Stromal cell of bone marrow (primary cell): ENCODE data around the gene POSTN.
"Not testable (repeated sequence)": the region's sequence is repeated elsewhere in the genome, so short reads cannot be mapped to it uniquely, and the experiment has no call there.

Source experiments
- DNase-seq: peaks from one replicate; pipeline ENCODE4 v3.0.0-alpha.2; 2012; ENCODE audit warnings: low read depth

POSTN gene

GRCh38 chr13:37595162-37595561 lies 3.4 kb downstream of the POSTN start:
- DNase-seq, result no peak

- no peak for DNase-seq
Observed at GRCh38 chr13:37594550-37594949, 4.0 kb downstream of the POSTN start.

GRCh38 chr13:37589381-37589780 lies 9.2 kb downstream of the POSTN start:
- not testable (repeated sequence) for DNase-seq

- no peak for DNase-seq
Observed at GRCh38 chr13:37587236-37587635, 11.3 kb downstream of the POSTN start.

DNA sequence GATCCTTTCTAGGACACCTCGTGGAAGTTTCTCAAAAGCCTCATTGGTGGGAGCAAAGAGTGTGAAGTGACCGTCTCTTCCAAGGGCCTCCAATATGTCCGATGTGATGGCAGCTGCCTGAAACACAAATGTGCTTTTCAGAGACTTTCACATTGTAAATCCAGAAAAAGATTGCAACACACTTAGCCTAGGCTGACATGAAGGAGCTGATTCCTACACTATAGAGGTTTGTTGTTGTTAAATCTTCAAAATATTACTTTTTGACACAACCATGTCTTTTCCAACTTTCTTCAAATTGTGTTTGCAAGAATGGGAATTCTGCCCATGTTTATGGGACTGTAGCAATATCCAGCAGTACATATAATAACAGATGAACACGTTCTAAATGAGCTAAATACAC lies 12.4 kb downstream of the POSTN start:
- no peak for DNase-seq

- DNase-seq, result no peak
Observed at GRCh38 chr13:37585541-37585940, 13.0 kb downstream of the POSTN start.

DNA sequence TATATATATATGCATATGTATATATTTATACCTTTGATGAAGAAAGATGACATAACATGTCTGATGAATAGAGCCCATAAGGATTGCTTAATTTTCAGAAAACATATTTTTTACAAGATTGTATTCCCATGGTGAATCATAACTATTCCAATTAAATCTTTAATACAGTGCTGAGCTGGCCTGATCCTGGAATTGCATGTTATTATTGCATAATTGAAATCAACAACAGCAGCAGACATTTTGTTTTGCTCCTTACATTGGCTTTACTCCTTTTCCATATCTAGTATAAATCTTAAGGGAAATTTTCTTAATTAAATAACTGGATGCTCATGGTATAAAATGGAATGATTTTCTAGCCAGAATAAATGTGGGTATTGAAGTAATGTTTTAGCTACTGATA lies 22.0 kb downstream of the POSTN start:
- DNase-seq, result no peak

GRCh38 chr13:37565425-37565824 lies 33.1 kb downstream of the POSTN start:
- no peak for DNase-seq

DNA sequence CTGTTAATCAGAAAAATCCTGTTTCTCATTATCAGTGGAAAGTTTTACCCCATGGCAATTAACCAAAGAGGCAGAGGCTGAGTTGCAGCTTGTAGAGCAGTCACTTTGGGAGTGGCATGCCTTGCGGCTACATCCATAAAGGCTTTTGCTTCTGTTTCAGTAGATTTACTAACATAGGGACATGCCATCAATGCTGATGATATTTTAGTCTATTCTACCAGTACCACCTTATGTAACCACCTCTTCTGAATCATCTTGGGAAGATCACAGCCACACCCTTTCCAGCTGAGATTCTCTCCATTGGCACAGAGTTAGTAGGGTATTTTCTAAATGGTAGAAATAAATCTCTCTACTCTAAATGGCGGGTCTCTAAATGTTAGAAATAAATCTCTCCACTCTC lies 37.5 kb downstream of the POSTN start:
- no peak for DNase-seq

- no peak for DNase-seq
Observed at GRCh38 chr13:37560526-37560925, 38.0 kb downstream of the POSTN start.

DNA sequence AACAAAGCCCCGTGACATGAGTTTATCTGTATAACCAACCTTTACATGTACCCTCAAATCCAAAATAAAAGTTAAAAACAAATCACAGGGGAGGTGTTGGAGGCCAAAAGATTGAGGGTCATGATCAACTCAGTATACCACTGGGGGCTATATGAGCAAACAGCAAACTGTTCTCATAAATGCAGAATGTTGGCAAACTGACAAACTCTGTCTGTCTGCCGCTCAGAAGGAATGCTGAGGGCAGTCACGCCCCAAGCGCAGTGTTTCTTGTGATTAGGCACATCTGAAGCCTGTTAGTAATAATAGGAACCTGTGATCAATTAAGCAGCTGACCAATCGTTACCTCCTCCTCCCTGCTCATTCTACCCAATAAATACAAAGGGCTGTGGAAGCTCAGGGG lies 39.8 kb downstream of the POSTN start:
- DNase-seq, result not testable (repeated sequence)

GRCh38 chr13:37546087-37546486 lies 52.5 kb downstream of the POSTN start:
- DNase-seq, result no peak

DNA sequence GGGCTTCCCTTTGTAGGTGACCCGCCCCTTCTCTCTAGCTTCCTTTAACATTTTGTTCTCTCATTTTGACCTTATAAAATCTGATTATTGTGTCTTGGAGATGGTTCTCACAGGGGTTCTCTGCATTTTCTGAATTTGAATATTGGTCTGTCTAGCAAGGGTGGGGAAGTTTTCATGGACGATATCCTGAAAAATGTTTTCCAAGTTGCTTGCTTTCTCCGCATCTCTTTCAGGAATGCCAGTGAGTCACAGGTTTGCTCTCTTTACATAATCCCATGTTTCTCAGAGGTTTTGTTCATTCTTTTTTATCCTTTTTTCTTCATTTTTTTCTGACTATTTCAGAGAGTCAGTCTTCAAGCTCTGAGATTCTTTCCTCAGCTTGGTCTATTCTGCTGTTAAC lies 53.6 kb downstream of the POSTN start:
- DNase-seq, result no peak

- peak; percentile 47 for DNase-seq
Observed at GRCh38 chr13:37539976-37540605, 58.5 kb downstream of the POSTN start.

DNA sequence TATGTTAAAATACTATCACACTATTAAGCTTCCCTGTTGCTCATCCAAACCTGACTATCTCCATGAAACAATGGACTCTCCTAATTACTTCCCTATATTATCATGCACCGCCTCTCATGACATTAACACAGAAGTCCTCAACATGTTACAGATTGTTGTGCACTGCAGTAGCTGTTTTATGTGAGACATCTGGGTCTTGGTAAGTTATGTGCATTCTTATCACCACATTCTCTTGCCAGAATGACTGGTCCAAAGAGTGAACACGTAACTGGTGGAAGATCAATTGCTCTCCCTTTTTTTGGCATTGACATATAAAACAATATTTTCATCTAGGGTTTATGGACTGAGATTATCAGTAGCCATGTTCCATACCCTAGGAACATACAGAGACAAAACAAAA lies 59.4 kb downstream of the POSTN start:
- DNase-seq, result no peak

DNA sequence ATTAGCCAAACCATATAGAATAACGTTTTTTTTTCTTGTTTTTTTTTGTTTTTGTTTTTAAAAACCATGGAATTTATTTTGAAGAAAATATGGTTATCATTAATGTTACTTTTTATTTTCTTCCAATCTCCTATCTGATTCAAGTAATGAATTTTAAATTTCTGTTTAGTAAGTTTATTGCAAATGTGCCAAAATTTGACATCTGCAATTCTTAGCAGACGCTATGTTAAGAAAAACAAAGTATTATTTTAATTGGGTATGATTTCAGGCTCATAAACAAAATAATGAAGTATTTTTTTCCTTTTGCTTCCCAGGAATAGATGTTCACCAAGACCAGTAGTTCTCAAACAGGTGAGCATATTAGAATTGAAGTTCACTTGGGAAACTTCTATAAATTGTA lies 63.1 kb downstream of the POSTN start:
- no peak for DNase-seq

- no peak for DNase-seq
Observed at GRCh38 chr13:37534676-37535075, 63.9 kb downstream of the POSTN start.

DNA sequence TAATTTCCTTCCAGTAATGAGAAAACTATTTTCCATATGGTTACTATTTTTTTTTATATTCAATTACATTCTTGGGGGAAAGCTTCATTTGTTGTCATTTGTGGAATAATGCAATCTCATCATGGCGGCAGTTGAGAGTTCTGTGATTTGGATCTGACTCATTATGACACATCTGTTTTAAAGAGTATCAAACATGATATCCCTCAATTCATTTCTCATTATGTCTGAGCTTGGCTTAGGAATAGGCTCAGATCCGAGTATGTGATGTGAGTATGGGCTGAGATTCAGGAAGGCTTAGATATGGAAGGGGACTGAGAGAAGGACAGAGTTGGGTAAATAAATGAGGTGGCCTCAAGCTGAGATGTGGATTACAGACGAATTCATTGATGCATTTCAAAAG lies 64.4 kb downstream of the POSTN start:
- DNase-seq, result peak; percentile 84

- DNase-seq, result peak; percentile 42
Observed at GRCh38 chr13:37531049-37531448, 67.5 kb downstream of the POSTN start.

DNA sequence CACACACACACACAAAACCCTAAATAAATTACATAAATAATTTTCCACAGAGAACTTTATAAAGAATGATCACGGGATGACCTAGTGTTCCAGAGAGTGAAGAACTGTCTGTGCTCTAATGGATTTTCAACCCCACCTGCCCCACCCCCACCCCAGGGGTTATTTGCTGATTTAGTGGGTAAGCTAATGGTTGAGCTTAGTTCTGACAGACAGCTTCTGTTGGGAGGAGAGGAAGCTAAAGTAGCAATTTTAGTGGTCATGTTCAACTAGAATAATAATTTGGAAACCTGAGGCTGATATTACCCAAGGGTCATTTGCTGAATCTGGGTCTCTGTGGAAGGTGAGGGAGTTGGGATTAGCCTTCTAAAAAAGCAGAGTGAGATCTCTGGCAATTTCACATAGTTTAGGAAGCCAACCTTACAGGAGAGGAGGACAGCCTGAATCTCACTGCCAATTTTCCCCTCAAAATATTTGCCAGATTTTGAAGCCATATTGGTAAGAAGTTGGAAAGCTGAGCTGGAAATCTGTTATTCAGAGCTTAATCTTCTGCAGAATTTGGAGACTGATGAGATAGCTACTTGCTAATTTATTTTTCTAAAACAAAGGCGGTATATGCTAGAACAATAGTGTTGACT lies 68.7 kb downstream of the POSTN start:
- DNase-seq, result no peak

DNA sequence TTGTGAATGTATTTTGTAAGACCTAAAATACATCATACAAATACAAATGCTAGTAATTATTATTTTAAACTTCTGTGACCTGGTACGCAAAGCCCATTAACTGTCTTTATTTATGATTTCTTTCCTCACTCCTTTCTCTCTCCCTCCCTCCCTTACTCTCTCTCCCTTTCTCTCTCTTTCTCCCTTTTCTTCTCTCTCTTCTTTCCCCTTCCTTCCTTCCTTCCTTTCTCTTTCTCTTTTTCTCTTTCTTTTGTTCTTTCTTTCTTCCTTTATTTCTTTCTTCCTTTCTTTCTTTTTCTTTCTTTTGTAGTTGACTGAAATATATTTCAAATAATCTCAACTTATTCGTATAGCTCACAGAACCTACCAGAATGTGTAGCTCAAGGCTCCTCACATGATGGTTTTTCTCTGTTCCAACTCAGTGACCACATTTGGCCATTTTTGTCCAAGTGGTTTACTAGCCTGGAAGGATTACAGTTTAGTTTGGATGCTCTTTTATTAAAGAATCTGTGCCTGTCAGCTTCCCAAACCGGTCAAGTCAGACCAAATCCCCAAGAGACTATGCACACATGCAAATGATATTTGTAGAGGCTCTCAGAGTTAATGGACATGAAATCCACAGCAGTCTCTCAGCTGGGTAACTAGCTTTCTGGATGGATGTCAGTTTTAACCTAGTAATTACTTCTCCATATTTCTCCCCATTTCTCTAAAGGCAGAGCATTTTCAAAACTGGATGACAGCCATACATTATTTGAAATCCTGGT lies 71.7 kb downstream of the POSTN start:
- DNase-seq, result peak; percentile 98

DNA sequence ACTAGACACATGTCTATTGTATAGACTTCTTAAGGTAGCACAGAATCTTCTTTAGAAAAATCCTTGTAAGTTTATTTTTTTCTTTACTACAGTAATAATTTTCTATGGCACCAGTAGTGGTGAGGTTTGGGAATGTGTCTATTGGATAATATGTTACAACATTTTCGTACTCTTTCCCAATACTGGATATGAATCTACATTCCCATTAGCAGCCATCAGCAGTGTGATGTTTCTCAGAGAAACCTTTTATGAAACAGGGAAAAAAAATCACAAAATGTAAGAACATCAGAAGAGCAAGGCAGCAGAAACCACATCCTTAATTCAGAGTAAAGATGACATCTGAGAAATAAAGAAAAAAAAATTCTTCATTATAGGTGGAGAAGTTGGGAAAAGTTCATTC lies 83.3 kb downstream of the POSTN start:
- no peak for DNase-seq
